Osteoblast (primary cell): ENCODE data around the gene CXCL12. TPM values are rescaled to one million over a fixed set of nuclear protein-coding genes. Genes with fewer than 3 reads are reported as not detected.
A peak's percentile ranks its signal among the peaks of the same experiment; 100 is the strongest.

Source experiments
- DNase-seq: peaks from one replicate; pipeline ENCODE4 v3.0.0; 2011; ENCODE audit warnings: low spot score, mixed read lengths; ENCODE audit not compliant: insufficient read length; ENCODE audit errors: missing footprints
- H2AFZ ChIP-seq: 2 replicates; pipeline ENCODE4 v1.6.0; 2011; ENCODE audit warnings: mild to moderate bottlenecking, low read length
- H3K27ac ChIP-seq: 2 replicates; pipeline ENCODE4 v1.5.1; 2011; ENCODE audit warnings: mild to moderate bottlenecking, low read depth, low read length, moderate library complexity
- H3K27me3 ChIP-seq: 2 replicates; pipeline ENCODE4 v1.6.0; 2012; ENCODE audit warnings: mild to moderate bottlenecking, control low read depth, inconsistent platforms, low read length, moderate library complexity; ENCODE audit not compliant: insufficient read depth
- H3K36me3 ChIP-seq: 2 replicates; pipeline ENCODE4 v1.5.1; 2011; ENCODE audit warnings: mild to moderate bottlenecking, low read length, control low read depth, moderate library complexity; ENCODE audit not compliant: insufficient read depth
- H3K4me1 ChIP-seq: 2 replicates; pipeline ENCODE4 v1.5.1; 2011; ENCODE audit warnings: mild to moderate bottlenecking, low read length, control low read depth, moderate library complexity; ENCODE audit not compliant: insufficient read depth
- H3K4me2 ChIP-seq: 2 replicates; pipeline ENCODE4 v1.6.0; 2011; ENCODE audit warnings: mild to moderate bottlenecking, low read length; ENCODE audit not compliant: insufficient read depth
- H3K4me3 ChIP-seq: fragments of 200-600 bp; sonication (generic); 3 replicates; pipeline ENCODE4 v1.5.1; 2012; ENCODE audit warnings: mild to moderate bottlenecking, low read length, inconsistent platforms; ENCODE audit not compliant: insufficient read depth
- H3K79me2 ChIP-seq: 2 replicates; pipeline ENCODE4 v1.6.0; 2012; ENCODE audit warnings: mild to moderate bottlenecking, low read length, control low read depth, inconsistent platforms; ENCODE audit not compliant: insufficient read depth
- H3K9me3 ChIP-seq: 2 replicates; pipeline ENCODE4 v1.5.1; 2011; ENCODE audit warnings: low read depth, low read length, control low read depth
- H4K20me1 ChIP-seq: 2 replicates; pipeline ENCODE4 v1.6.0; 2012; ENCODE audit warnings: mild to moderate bottlenecking, low read length, control low read depth; ENCODE audit not compliant: insufficient read depth
- total RNA-seq: library from RNA; depleted of rRNA; stranded (reverse); fragments of >200 nt; gene quantifications from 2 replicates; pipeline ENCODE4 v1.2.3, GENCODE V29; 2012
- TF ChIP-seq, protein P1 (sequence below): IDR thresholded peaks from 2 replicates; pipeline ENCODE4 v1.5.1; 2011; ENCODE audit warnings: mild to moderate bottlenecking, low read depth, low read length, moderate library complexity; ENCODE audit errors: extremely low read depth

The CXCL12 gene
- total RNA-seq, 1 donor, result 288 TPM

DNA sequence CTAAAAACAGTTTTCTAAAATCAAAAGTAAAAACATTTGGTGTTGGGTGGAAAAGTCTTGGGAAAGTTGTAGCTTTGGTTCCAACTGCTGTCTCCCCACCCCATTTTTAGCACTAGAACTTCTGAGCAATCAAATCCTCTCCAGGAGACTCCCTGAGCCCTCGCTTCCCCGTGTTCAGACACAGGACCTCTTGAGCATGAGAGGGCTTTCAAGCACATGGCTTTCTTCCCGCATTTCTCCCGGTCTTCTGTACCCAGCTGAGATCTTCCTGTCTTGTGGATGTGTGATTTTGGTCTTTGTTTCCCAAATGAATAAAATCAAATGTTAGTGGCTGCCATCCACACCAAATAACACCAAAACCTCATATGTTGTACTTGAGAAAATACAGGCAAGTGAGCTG, 5.0 kb downstream of the CXCL12 start:
- no peak for DNase-seq
- Histone ChIP-seq H3K4me1 (peaks cover 17% of the 10 kb centered on the region), H3K4me3 (no peak overlapping the region), H3K27me3 (no peaks in the 10 kb centered on the region), H3K79me2 (peaks cover 72% of the 10 kb centered on the region), H3K36me3 (peaks cover 72% of the 10 kb centered on the region), H2AFZ (no peak overlapping the region), H3K9me3 (no peaks in the 10 kb centered on the region), H4K20me1 (peaks cover 76% of the 10 kb centered on the region), H3K27ac (no peak overlapping the region), H3K4me2 (no peak overlapping the region)
- TF ChIP-seq, protein P1, sequence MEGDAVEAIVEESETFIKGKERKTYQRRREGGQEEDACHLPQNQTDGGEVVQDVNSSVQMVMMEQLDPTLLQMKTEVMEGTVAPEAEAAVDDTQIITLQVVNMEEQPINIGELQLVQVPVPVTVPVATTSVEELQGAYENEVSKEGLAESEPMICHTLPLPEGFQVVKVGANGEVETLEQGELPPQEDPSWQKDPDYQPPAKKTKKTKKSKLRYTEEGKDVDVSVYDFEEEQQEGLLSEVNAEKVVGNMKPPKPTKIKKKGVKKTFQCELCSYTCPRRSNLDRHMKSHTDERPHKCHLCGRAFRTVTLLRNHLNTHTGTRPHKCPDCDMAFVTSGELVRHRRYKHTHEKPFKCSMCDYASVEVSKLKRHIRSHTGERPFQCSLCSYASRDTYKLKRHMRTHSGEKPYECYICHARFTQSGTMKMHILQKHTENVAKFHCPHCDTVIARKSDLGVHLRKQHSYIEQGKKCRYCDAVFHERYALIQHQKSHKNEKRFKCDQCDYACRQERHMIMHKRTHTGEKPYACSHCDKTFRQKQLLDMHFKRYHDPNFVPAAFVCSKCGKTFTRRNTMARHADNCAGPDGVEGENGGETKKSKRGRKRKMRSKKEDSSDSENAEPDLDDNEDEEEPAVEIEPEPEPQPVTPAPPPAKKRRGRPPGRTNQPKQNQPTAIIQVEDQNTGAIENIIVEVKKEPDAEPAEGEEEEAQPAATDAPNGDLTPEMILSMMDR, result no peak

DNA sequence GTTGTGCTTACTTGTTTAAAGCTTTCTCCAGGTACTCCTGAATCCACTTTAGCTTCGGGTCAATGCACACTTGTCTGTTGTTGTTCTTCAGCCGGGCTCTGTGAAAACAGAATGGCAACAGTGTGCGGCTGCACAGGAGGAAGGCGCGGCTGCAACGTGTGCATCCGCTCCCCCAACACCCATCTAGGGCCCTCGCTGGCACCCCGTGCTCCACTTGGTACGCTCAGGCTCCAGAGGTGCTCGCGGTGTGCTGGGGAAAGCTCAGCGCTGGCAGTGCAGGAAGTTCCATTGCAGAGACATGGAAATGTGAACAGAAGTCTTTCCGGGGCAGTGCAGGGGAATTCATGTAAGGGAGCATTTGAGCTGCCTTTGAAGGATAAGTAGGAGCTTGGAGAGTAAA, 6.3 kb downstream of the CXCL12 start:
- H3K36me3 ChIP-seq, result peaks cover 85% of the 10 kb centered on the region
- peaks cover 61% of the 10 kb centered on the region for H3K79me2 ChIP-seq
- H3K9me3 ChIP-seq, result no peaks in the 10 kb centered on the region
- H3K4me3 ChIP-seq, result no peak overlapping the region
- no peak for DNase-seq
- H3K4me2 ChIP-seq, result no peak overlapping the region
- peaks cover 17% of the 10 kb centered on the region for H3K4me1 ChIP-seq
- H3K27ac ChIP-seq, result no peak overlapping the region
- H3K27me3 ChIP-seq, result no peaks in the 10 kb centered on the region
- H2AFZ ChIP-seq, result no peak overlapping the region
- TF ChIP-seq, protein P1, result no peak
- peaks cover 84% of the 10 kb centered on the region for H4K20me1 ChIP-seq

DNA sequence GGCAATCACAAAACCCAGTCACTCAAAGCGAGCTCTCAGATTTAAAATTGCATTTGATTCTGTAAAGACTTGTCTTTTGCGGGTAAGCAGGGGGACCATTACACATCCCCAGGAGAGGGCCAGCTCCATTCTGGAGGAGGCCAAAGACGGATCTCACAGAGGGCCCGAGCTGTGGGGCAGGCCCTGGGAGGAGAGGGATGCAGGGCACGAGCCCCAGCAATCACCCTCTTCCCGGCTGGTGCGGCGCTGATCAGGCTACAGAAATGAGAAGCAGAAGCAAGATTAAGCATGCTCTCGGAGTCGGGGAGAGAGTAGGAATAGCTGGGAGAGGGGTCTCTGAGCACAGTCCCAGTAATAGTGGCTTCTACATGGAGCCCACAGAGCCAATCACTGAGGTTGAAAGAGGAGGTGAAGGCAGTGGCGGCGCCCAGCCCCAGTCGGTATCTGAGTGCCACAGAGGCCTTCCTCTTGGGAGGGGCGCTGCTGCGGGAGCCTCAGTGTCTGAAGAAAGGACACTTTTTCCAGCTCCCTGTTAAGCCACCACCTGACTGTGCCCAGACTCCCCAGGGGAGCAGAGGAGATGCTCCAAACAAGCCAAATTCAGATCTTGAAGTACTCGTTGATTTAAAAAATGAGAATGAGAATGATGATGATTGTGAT, 7.1 kb downstream of the CXCL12 start:
- Histone ChIP-seq H3K4me2 (no peak overlapping the region), H3K4me1 (peaks cover 16% of the 10 kb centered on the region), H4K20me1 (peaks cover 85% of the 10 kb centered on the region), H2AFZ (no peak overlapping the region), H3K4me3 (no peak overlapping the region), H3K79me2 (peaks cover 53% of the 10 kb centered on the region), H3K9me3 (no peaks in the 10 kb centered on the region), H3K27me3 (no peaks in the 10 kb centered on the region), H3K27ac (no peak overlapping the region), H3K36me3 (peaks cover 94% of the 10 kb centered on the region)
- no peak for DNase-seq
- TF ChIP-seq, protein P1, result no peak

DNA sequence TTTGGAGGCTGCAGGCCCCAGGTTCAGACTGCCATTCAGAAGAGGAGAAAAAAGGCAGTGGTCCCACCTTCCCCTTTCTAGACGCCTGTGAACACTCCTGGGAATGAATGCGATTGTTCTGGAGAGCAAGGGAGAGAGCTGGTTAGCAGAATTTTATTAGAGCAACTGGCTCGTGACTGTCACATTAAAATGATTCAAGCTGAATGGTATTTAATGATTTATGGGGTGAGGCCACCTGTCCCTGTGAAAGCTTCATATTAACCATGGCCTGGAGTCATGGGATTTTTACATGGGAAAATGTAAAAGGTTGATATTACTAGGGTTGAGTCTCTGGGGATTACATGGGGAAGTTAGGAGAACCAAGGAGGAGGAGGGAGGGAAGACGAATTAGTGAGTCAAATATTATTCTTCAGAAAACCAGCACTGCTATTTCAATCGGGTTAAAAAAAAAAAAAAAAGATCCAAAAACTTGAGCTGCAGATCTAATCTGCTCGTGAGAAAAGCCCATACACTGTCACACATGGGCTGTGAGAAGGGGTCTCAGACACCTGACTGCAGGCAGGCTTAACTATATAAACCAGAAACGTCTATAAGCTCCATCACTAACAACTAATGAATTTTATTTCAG, 8.3 kb downstream of the CXCL12 start:
- Histone ChIP-seq H2AFZ (no peak overlapping the region), H3K4me1 (peaks cover 5% of the 10 kb centered on the region), H3K9me3 (no peaks in the 10 kb centered on the region), H3K27ac (peak overlapping the region; percentile 7), H3K27me3 (no peaks in the 10 kb centered on the region), H3K79me2 (peaks cover 41% of the 10 kb centered on the region), H3K36me3 (peaks cover 100% of the 10 kb centered on the region), H3K4me3 (no peak overlapping the region), H4K20me1 (peaks cover 78% of the 10 kb centered on the region), H3K4me2 (no peak overlapping the region)
- peak; percentile 73 for DNase-seq
- TF ChIP-seq, protein P1, result no peak
